DND-41 (cell line): Measurements from ENCODE around the gene LSM4.

ENCODE experiments used
- EZH2 ChIP-seq: IDR thresholded peaks from 3 replicates; pipeline ENCODE4 v1.6.1; 2012; ENCODE audit warnings: borderline replicate concordance, low read depth, mild to moderate bottlenecking, moderate library complexity, low read length, inconsistent platforms; ENCODE audit not compliant: severe bottlenecking
- TF ChIP-seq, protein P1 (sequence below): IDR thresholded peaks from 2 replicates; pipeline ENCODE4 v1.5.1; 2012; ENCODE audit warnings: borderline replicate concordance, low read length, moderate library complexity, mild to moderate bottlenecking; ENCODE audit not compliant: poor library complexity, severe bottlenecking; ENCODE audit errors: extremely low read depth

- TF ChIP-seq, protein P1, sequence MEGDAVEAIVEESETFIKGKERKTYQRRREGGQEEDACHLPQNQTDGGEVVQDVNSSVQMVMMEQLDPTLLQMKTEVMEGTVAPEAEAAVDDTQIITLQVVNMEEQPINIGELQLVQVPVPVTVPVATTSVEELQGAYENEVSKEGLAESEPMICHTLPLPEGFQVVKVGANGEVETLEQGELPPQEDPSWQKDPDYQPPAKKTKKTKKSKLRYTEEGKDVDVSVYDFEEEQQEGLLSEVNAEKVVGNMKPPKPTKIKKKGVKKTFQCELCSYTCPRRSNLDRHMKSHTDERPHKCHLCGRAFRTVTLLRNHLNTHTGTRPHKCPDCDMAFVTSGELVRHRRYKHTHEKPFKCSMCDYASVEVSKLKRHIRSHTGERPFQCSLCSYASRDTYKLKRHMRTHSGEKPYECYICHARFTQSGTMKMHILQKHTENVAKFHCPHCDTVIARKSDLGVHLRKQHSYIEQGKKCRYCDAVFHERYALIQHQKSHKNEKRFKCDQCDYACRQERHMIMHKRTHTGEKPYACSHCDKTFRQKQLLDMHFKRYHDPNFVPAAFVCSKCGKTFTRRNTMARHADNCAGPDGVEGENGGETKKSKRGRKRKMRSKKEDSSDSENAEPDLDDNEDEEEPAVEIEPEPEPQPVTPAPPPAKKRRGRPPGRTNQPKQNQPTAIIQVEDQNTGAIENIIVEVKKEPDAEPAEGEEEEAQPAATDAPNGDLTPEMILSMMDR = no peak
- TF ChIP-seq EZH2 = no peak
These were observed 51.4 kb downstream of the LSM4 start for GRCh38 chr19:18271433-18271841.
